Islet of Langerhans (tissue), 1 donor: ENCODE results near the gene C13orf46.
"Not testable (repeated sequence)": the region's sequence is repeated elsewhere in the genome, so short reads cannot be mapped to it uniquely, and the experiment has no call there.

Experiments used
- FAIRE-seq: peaks from one replicate; lab custom pipeline; 2011; peaks lifted over from hg19 to GRCh38; lab: Jason Lieb, UNC

Gene C13orf46

GRCh38 chr13:113991676-113992179, 17.9 kb upstream of the C13orf46 start:
- FAIRE-seq: no peak

- no peak for FAIRE-seq
Measured at GRCh38 chr13:113991191-113991669, 17.4 kb upstream of the C13orf46 start.

- FAIRE-seq: no peak
Measured at GRCh38 chr13:113990321-113990837, 16.5 kb upstream of the C13orf46 start.

- FAIRE-seq: no peak
Measured at GRCh38 chr13:113989585-113990300, 15.9 kb upstream of the C13orf46 start.

- not testable (repeated sequence) for FAIRE-seq
Measured at GRCh38 chr13:113988859-113989258, 15.0 kb upstream of the C13orf46 start.

- FAIRE-seq: no peak
Measured at GRCh38 chr13:113982296-113982661, 8.4 kb upstream of the C13orf46 start.

GRCh38 chr13:113981611-113982295, 7.9 kb upstream of the C13orf46 start:
- FAIRE-seq: no peak

- no peak for FAIRE-seq
Measured at GRCh38 chr13:113981194-113981605, 7.3 kb upstream of the C13orf46 start.

- FAIRE-seq: no peak
Measured at GRCh38 chr13:113980489-113981064, 6.7 kb upstream of the C13orf46 start.

GRCh38 chr13:113979791-113980471, 6.1 kb upstream of the C13orf46 start:
- FAIRE-seq: no peak

GRCh38 chr13:113978741-113979481, 5.0 kb upstream of the C13orf46 start:
- FAIRE-seq: no peak

- FAIRE-seq: no peak
Measured at GRCh38 chr13:113977976-113978375, 4.1 kb upstream of the C13orf46 start.

- FAIRE-seq: no peak
Measured at GRCh38 chr13:113976711-113977684, 3.1 kb upstream of the C13orf46 start.

GRCh38 chr13:113975416-113975815, 1.5 kb upstream of the C13orf46 start:
- FAIRE-seq: no peak

GRCh38 chr13:113974304-113975281, 717 bp upstream of the C13orf46 start:
- no peak for FAIRE-seq

- FAIRE-seq: no peak
Measured at GRCh38 chr13:113972451-113973217, 1.2 kb downstream of the C13orf46 start.

- no peak for FAIRE-seq
Measured at GRCh38 chr13:113971471-113972231, 2.2 kb downstream of the C13orf46 start.
